ENCODE data around the gene ATG7.

Gene ATG7

DNA sequence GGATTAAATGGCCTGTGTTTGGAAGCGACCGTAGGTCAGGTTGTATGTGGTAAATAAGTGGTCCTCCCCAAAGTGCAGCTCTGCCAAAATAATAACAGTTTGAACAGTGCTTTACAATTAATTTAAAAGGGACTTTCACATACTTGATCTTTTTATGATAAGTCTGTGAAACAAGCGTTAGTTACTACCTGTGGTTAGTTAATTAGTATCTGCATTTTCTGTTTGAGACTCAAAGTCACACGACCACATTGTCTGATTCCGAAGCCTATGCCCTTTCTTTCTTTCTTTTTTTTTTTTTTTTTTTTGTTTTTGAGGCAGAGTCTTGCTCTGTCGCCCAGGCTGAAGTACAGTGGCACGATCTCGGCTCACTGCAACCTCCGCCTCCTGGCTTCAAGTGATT is 45.1 kb downstream of the ATG7 start:
- TF ChIP-seq, protein P1, sequence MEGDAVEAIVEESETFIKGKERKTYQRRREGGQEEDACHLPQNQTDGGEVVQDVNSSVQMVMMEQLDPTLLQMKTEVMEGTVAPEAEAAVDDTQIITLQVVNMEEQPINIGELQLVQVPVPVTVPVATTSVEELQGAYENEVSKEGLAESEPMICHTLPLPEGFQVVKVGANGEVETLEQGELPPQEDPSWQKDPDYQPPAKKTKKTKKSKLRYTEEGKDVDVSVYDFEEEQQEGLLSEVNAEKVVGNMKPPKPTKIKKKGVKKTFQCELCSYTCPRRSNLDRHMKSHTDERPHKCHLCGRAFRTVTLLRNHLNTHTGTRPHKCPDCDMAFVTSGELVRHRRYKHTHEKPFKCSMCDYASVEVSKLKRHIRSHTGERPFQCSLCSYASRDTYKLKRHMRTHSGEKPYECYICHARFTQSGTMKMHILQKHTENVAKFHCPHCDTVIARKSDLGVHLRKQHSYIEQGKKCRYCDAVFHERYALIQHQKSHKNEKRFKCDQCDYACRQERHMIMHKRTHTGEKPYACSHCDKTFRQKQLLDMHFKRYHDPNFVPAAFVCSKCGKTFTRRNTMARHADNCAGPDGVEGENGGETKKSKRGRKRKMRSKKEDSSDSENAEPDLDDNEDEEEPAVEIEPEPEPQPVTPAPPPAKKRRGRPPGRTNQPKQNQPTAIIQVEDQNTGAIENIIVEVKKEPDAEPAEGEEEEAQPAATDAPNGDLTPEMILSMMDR (IDR thresholded peaks at IDR 0.05; ENCODE audit: extremely low read depth, missing control alignments) = no peak

DNA sequence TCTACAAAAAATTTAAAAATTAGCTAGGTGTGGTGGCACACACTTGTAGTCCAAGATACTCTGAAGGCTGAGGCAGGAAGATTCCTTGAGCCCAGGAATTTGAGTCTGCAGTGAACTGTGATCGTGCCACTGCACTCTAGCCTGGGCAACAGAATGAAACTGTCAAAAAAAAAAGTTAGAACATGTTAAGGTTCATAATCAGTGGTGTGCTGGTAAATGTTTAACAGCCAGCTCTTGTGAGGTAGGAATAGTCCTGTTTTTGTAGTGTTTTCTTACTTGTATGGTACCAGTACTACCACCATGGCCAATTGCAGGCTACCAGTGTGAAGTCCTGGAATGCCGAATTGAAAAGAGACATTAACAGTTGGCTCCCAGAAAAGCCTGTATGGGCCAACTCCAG is 50.7 kb downstream of the ATG7 start:
- no peak for DNase-seq (ENCODE audit: low spot score)
- TF ChIP-seq, protein P1 (IDR thresholded peaks at IDR 0.05; ENCODE audit: extremely low read depth, missing control alignments) = no peak

More for the DNA sequence above, 45.1 kb downstream of the ATG7 start:
- DNase-seq (ENCODE audit: low spot score) = no peak

DNA sequence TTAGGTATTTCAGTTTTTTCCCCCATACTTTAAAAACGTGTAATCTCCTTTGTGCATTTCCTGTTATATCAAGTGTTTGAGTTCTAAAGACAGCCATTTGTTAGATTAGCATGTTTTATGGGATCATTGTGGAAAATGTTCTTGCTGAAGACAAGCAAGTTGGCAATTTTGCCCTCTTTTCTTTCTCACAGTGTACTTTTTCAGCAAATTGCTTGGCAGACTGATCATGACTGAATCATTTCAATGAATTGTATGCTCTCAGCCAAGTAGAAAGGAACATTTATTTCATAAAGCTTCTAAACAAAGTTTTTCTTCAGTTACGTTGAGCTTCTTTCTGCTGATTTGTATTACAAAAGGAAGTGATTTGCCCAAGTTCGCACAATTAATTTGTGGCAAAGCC is 51.6 kb downstream of the ATG7 start:
- TF ChIP-seq, protein P1 (IDR thresholded peaks at IDR 0.05; ENCODE audit: extremely low read depth, missing control alignments) = no peak
- DNase-seq (ENCODE audit: low spot score) = no peak

DNA sequence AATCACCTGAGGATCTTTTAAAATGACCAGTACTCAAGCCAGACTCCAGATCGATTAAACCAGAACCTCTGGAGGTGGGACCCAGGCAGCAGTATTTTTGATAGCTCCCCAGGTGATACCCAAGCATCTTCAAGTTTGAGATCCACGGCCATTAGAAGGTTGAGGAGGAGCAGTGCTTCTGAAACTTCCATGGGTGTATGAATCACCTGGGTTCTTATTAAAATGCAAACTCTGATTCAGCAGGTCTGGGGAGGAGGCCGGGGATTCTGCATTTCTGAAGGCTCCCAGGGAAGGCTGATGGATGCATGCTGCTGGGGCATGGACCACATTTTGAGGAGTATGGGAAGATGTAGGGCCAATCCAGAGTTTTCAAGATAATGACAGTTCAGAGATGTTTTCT is 55.4 kb downstream of the ATG7 start:
- TF ChIP-seq, protein P1 (IDR thresholded peaks at IDR 0.05; ENCODE audit: extremely low read depth, missing control alignments) = no peak
- DNase-seq (ENCODE audit: low spot score) = no peak

DNA sequence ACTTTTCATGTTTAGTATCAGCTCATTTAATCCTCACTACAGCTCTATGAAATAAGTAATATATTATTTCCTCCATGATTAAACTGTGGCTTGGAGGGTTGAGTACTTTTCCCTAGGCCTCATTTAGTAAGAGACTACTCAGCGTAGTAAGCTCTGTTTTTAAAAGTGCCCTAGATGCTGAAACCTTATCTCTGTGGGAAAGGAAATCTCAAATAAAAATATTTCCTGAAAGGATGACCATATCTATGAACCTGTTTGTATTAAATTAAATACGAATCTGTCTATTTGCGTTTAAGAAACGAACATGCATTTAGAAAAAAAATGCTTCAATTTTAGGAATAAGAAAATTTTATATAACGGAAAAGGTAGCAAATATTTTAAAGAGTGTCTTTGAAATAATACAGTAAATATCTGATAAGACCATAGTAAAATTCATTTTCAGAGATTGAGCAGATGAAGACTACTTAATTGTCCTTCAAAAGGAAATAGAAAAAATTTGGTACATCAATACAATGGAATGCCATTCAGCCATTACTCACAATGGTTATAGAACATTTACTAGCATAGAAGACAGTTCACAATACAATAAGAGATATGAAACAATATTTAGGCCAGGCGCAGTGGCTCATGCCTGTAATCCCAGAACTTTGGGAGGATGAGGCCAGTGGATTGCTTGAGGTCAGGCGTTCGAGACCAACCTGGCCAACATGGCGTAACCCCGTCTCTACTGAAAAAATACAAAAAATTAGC is 56.2 kb downstream of the ATG7 start:
- TF ChIP-seq, protein P1 (IDR thresholded peaks at IDR 0.05; ENCODE audit: extremely low read depth, missing control alignments) = no peak
- no peak for DNase-seq (ENCODE audit: low spot score)

DNA sequence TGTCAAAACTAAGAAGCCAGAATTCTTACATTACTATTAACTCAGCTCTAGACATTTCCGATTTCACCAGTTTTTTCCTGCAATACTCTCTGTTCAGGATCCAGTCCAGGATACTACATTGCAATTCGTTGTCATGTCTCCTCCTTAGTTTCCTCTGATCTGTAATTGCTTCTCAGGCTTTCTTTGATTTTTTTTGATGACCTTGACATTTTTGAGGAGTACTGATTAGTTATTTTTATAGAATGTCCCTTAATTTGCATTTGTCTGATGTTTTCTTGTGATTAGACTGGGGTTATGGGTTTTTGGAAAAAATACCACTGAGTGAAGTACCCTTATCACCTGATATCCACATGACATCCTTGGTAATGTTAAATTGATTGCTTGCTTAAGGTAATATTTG is 57.6 kb downstream of the ATG7 start:
- DNase-seq (ENCODE audit: low spot score) = no peak
- TF ChIP-seq, protein P1 (IDR thresholded peaks at IDR 0.05; ENCODE audit: extremely low read depth, missing control alignments) = no peak

DNA sequence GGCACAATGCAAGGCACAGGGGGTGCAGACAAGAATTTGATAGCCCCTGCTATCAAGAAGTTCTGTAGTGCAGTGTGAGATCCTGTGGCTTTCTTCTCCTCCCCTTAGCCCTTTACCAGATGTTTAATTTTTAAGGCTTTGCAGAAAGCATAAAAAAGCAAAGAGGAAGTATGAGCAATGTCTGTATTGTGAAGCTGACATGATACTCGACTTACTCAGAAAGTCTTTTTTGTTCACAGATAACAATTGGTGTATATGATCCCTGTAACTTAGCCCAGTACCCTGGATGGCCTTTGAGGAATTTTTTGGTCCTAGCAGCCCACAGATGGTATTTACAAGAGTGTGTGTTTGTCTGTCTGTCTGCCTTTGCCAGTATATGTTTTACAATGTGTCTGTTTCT is 58.9 kb downstream of the ATG7 start:
- DNase-seq (ENCODE audit: low spot score) = no peak
- TF ChIP-seq, protein P1 (IDR thresholded peaks at IDR 0.05; ENCODE audit: extremely low read depth, missing control alignments) = no peak
